ENCODE measurements around the gene OR4D11.

- TF ChIP-seq CTCF (IDR thresholded peaks at IDR 0.05) (no peak), POLR2A (IDR thresholded peaks at IDR 0.05) (no peak)
Observed at GRCh38 chr11:59552844-59553243, 49.5 kb downstream of the OR4D11 start.
